NCI-H146 treated with DMSO at 0.1 percent for 48 hours (cell line): Measurements from ENCODE around the gene KLHL3.
A peak's percentile ranks its signal among the peaks of the same experiment; 100 is the strongest.

Experiments
- DNase-seq: peaks from one replicate; lab custom pipeline; 2025; ENCODE audit not compliant: unreplicated experiment; lab: John Stamatoyannopoulos, UW

KLHL3 gene

GRCh38 chr5:137611794-137612435, 124.0 kb downstream of the KLHL3 start:
- DNase-seq, result no peak

GRCh38 chr5:137611011-137611580, 124.8 kb downstream of the KLHL3 start:
- DNase-seq, result no peak

GRCh38 chr5:137610598-137610997, 125.3 kb downstream of the KLHL3 start:
- no peak for DNase-seq

GRCh38 chr5:137609127-137609526, 126.8 kb downstream of the KLHL3 start:
- no peak for DNase-seq

GRCh38 chr5:137607771-137608170, 128.1 kb downstream of the KLHL3 start:
- no peak for DNase-seq

GRCh38 chr5:137606401-137606800, 129.5 kb downstream of the KLHL3 start:
- no peak for DNase-seq

GRCh38 chr5:137605411-137605810, 130.5 kb downstream of the KLHL3 start:
- peak; percentile 9 for DNase-seq

GRCh38 chr5:137604348-137605095, 131.4 kb downstream of the KLHL3 start:
- DNase-seq, result peak; percentile 19

GRCh38 chr5:137603891-137604290, 132.0 kb downstream of the KLHL3 start:
- no peak for DNase-seq

- DNase-seq, result no peak
These were observed 132.5 kb downstream of the KLHL3 start for GRCh38 chr5:137603356-137603755.

- DNase-seq, result no peak
These were observed 133.1 kb downstream of the KLHL3 start for GRCh38 chr5:137602721-137603273.

GRCh38 chr5:137600721-137601360, 135.0 kb downstream of the KLHL3 start:
- DNase-seq, result no peak

- no peak for DNase-seq
These were observed 136.4 kb downstream of the KLHL3 start for GRCh38 chr5:137599457-137599856.

GRCh38 chr5:137598399-137598798, 137.5 kb downstream of the KLHL3 start:
- DNase-seq, result no peak

GRCh38 chr5:137596941-137597340, 138.9 kb downstream of the KLHL3 start:
- no peak for DNase-seq

- no peak for DNase-seq
These were observed 140.4 kb downstream of the KLHL3 start for GRCh38 chr5:137595396-137596079.

GRCh38 chr5:137594717-137595116, 141.2 kb downstream of the KLHL3 start:
- DNase-seq, result no peak

- no peak for DNase-seq
These were observed 143.6 kb downstream of the KLHL3 start for GRCh38 chr5:137592317-137592716.

- no peak for DNase-seq
These were observed 146.7 kb downstream of the KLHL3 start for GRCh38 chr5:137589185-137589584.

GRCh38 chr5:137587919-137588318, 148.0 kb downstream of the KLHL3 start:
- DNase-seq, result no peak

- no peak for DNase-seq
These were observed 151.6 kb downstream of the KLHL3 start for GRCh38 chr5:137584262-137584661.
